ENCODE measurements around the gene RREB1. TPM values are rescaled to one million over a fixed set of nuclear protein-coding genes. Genes with fewer than 3 reads are reported as not detected.

Gene RREB1, protein sequence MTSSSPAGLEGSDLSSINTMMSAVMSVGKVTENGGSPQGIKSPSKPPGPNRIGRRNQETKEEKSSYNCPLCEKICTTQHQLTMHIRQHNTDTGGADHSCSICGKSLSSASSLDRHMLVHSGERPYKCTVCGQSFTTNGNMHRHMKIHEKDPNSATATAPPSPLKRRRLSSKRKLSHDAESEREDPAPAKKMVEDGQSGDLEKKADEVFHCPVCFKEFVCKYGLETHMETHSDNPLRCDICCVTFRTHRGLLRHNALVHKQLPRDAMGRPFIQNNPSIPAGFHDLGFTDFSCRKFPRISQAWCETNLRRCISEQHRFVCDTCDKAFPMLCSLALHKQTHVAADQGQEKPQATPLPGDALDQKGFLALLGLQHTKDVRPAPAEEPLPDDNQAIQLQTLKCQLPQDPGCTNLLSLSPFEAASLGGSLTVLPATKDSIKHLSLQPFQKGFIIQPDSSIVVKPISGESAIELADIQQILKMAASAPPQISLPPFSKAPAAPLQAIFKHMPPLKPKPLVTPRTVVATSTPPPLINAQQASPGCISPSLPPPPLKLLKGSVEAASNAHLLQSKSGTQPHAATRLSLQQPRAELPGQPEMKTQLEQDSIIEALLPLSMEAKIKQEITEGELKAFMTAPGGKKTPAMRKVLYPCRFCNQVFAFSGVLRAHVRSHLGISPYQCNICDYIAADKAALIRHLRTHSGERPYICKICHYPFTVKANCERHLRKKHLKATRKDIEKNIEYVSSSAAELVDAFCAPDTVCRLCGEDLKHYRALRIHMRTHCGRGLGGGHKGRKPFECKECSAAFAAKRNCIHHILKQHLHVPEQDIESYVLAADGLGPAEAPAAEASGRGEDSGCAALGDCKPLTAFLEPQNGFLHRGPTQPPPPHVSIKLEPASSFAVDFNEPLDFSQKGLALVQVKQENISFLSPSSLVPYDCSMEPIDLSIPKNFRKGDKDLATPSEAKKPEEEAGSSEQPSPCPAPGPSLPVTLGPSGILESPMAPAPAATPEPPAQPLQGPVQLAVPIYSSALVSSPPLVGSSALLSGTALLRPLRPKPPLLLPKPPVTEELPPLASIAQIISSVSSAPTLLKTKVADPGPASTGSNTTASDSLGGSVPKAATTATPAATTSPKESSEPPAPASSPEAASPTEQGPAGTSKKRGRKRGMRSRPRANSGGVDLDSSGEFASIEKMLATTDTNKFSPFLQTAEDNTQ (N-terminal part only)
- total RNA-seq = 20.9 and 23.6 TPM in 2 replicates

DNA sequence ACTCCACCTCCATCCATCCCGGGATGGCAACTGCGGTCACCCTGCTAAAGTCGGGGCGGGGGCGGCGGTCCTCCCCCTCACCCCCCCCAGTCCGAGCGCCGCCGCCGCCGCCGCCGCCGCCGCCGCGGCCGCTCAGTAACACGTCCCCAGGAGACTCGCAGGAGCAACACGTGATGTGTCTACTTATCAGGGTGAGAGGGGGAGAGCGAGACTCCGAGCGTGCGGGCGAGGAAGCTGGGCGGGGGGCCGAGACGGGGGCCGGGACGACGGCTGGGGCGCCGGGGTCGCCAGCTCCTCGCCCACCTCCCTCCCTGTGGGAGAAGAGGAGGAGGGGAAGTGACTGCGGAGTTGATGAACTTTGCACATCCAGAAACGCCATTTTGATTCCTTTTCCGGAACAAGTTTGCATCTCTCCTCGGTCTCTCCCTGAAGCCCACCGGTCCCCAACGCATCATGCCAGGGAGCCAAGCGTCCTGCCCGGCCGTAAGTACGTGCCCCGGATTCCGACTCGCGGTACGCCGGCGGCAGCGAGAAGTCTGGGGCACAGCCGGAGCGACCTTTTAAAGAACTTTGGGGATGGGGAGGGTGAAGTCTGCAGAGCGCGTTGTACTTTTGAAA lies at the start of gene RREB1:
Gene RREB1, plus strand, starts transcription at position 384 of the 618 bp plus-strand sequence. CDS start 73,951 bp downstream, outside the sequence.

Other genes starting within 250 kb of the RREB1 start
- gene SSR1, start 205.2 kb downstream of the RREB1 start, total RNA-seq = 53.1 and 53.3 TPM in 2 replicates

Measured in tracheal epithelial cell (primary cell).